Pulmonary artery endothelial cell (primary cell): Measurements from ENCODE around the gene ZIM2. TPM values are rescaled to one million over a fixed set of nuclear protein-coding genes. Genes with fewer than 3 reads are reported as not detected.

Experiments
- DNase-seq: peaks from one replicate; pipeline ENCODE4 v3.0.0-alpha.2; 2011; ENCODE audit warnings: low read depth, low spot score
- total RNA-seq: library from RNA; depleted of rRNA; stranded (reverse); fragments of >200 nt; gene quantifications from 2 replicates; pipeline ENCODE4 v1.2.3, GENCODE V29; 2014

ZIM2 gene
- total RNA-seq, 1 donor from 2014 or later = not detected

DNA sequence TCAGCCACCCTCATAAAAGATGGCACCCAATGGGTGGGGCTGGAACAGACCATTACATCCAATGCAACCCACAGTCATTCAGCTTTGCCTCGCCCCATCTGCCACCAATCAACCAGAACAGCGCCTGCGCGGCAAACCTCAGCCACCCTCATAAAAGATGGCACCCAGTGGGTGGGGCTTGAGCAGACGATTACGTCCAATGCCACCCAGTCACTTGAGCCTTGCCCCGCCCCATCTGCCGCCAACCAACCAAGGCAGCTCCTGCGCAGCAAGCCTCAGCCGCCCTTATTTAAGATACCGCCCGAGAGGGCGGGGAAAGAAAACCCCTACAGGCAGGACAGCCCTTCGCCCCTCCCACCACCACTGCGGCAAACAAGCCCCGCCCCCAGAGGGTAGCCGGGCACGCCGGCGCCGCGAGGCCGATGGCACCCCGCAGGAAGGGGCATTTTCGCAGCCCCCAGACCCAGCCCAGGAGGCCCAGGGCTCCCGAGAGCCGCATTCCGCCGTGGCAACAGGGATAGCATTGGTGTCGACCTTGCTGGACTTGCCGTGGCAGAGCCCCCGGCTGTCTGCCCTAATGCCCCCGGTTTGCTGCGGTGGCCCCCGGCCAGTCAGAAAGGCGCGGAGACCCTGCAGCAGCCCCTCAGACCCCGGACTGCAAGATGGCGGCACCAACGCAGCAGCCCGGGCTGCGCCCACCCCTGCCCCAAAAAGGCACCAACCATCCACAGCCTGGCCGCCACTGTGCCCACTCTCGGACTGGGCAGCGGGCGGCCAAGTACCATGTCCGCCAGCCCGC lies 675 bp downstream of the ZIM2 start:
- DNase-seq = peak; percentile 32

DNA sequence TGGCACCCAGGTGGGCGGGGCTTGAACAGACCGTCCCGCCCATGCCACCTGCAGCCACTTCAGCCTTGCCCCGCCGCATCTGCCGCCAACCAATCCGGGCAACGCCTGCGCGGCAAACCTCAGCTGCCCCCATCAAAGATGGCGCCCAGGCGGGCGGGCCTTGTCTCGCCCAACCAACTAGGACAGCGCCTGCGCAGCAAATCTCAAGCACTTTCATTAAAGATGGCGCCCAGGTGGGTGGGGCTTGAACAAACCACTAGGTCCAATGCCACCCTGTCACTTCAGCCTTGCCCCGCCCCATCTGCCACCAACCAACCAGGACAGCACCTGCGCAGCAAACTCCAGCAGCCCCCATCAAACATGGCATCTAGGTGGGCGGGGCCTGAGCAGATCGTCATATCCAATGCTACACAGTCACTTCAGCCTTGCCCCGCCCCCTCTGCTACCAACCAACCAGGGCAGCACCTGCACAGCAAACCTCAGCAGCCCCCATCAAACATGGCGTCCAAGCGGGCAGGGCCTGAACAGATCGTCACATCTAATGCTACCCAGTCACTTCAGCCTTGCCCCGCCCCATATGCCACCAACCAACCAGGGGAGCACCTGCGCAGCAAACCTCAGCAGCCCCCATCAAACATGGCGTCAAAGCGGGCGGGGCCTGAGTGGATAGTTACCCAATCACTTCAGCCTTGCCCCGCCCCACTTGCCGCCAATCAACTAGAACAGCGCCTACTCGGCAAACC lies 1.4 kb downstream of the ZIM2 start:
- peak; percentile 47 for DNase-seq

GRCh38 chr19:56838024-56838908 lies 2.3 kb downstream of the ZIM2 start:
- no peak for DNase-seq

- DNase-seq = no peak
These were observed 3.0 kb downstream of the ZIM2 start for GRCh38 chr19:56837492-56838023.

DNA sequence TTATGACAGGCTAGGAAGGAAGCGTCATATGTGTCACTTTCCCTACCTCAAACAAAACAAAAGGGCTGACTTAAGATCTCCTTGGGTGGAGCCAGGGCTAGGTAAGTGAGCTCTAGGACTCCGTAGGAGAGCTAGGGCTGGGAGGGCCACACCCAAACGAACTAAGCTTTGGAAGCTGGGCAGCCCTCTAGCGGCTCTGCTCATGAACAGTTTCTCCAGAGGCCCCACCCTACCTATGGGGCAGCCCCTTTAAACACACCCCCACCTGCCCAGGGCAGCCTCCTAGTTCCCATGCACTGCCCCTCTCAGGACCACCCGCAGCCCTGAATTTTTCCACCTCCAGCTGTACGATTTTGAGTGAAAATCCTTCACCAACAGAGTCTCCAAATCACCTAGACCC lies 3.5 kb downstream of the ZIM2 start:
- DNase-seq = no peak

DNA sequence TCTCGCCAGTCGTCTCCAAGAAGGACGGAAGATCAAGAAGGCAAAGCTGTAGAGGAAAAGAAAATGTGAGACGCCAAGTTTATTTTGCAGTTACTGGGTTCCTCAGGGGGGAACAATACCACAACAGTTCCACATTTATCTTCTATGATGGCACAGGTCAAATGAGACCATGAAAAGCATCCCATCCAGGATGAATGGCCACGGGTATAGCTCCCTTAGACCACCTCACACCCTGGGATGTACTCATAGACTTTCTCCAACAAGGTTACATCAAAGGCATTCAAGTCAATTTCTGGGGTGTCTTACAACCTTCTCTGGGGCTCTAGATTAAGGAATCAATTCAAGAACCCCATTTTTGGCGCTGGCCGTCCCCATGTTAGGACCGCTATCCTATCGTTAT lies 4.5 kb downstream of the ZIM2 start:
- no peak for DNase-seq

DNA sequence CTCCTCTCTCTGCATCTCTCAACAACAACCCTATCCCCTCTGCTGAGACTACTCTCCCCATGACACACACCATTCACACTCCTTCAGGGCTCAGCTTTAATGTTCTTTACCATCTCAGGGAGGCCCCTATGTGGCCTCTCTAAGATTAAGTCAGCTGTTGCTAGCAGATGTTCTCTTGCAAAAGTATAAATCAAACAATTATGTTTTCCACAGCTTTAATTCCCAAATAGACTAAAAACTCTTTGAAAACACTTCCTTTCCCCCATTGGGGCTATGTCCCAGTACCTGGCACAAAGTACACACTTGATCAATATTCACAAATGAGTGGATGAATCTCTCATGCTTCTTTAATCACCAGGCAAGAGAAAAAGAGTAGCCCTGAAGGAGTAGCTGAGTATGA lies 5.1 kb downstream of the ZIM2 start:
- no peak for DNase-seq

- no peak for DNase-seq
These were observed 5.8 kb downstream of the ZIM2 start for GRCh38 chr19:56834564-56835375.

- DNase-seq = no peak
These were observed 8.1 kb downstream of the ZIM2 start for GRCh38 chr19:56832352-56832928.

DNA sequence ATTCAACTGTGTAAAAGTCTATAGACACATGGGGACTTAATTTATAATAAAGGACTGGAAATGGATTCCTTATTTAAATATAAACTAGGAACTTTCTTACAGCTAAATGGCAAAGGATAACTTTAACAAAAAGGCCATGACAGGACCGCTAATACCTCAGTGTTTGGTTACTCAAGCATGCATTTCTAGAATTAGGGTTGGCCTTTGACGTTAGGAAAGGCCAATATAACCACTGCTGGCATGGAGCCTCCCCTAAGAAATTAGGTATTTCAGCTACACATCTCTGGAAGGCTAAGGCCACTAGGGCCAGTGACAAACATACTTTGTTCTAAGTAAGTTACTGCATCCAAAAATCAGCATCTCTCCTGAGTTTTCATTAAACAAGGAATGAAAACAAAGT lies 9.3 kb downstream of the ZIM2 start:
- no peak for DNase-seq

DNA sequence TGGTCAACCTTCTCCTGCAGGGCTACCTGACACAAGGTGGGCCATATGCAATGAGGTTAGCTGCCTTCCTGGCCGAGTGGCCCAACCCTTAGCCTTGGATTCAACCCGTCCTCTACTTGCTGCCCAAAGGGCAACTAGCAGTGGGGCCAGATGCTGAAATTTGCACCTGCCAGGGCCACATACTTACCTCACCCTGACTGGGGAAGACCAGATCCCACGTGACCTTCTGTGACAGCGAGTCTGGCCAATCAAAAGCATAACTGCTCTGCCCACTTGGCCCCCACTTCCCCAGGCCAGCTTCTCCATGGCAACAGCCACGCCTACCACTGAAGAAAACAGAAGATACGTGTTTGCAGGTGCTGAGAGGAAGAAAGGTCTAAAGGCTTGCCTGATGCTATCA lies 10.9 kb downstream of the ZIM2 start:
- no peak for DNase-seq

GRCh38 chr19:56827708-56828107 lies 12.8 kb downstream of the ZIM2 start:
- no peak for DNase-seq

GRCh38 chr19:56823956-56824355 lies 16.6 kb downstream of the ZIM2 start:
- DNase-seq = no peak

DNA sequence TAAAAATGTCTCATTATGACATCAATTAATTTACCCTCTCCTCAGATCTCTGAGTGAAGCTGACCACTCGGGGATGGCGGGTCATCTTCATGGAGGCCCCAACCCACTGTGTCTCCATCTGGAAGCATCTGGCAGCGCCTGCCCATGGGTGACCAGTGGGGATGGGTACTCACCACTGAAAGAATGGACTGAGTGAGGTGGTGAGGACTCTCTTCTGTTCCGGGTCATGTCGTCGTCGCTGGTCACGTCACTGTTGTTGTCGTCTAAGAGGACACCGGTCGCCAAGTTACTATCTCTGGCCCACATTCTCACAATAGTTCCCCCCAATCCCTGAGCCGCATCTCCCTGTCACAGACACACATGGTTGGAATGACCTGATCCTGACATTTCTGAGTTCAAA lies 17.1 kb downstream of the ZIM2 start:
- DNase-seq = no peak

DNA sequence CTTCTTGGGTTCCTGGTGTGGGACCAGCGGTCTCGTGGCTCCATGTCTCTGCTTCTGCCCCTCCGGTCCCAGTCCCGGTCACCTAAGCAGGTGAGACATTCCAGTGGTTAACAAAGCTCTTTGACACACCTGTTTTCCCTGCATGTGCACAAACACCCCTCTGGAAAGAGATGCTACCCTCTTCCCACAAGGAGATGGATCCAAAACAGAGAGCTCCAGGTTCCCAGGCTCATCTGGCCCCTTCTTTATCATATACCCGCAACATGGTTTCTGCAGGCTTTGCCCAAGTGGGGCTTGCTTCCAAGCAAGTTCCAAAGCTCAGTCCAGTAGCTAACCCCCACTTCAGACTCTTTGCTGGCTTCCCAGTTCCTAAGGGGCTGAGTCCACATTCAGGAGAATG lies 17.8 kb downstream of the ZIM2 start:
- DNase-seq = no peak

DNA sequence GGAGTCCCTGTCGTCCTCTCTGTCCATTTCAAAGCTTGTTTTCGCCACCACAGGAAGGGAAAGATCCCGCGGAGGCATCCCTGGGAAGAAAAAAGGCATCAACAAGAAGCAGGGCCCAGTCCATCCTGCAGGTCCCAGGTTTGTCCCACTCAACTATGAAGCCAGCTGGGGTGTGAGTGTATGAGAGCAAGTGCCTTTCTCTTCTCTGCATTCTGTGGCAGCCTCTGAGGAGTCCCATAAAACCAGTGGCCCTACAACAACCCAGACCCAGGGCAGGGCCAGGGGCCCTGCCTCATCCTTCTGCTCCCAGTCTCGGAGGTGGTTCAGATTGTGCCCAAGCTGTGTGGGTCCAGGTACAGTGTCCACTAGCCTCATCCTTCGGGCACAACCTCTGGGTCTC lies 18.9 kb downstream of the ZIM2 start:
- DNase-seq = no peak

DNA sequence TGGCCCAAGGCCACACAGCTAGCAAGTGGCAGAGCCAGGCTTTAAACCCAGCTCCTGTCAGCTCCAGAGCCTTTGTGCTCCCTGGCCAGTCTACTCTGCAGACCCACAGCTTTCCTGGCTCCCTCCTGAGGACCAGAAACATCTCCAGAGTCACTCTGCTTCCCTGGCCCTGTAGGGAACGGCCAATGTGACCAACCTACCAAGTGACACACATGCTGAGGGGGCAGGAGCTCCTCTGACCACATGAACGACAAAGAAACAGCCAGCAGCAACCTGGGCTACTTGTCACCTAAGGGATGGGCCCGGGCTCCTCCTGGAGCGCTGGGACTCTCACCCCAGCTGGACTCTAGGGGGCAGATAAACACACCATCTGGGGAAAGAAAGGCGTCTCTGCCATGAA lies 19.3 kb downstream of the ZIM2 start:
- no peak for DNase-seq

DNA sequence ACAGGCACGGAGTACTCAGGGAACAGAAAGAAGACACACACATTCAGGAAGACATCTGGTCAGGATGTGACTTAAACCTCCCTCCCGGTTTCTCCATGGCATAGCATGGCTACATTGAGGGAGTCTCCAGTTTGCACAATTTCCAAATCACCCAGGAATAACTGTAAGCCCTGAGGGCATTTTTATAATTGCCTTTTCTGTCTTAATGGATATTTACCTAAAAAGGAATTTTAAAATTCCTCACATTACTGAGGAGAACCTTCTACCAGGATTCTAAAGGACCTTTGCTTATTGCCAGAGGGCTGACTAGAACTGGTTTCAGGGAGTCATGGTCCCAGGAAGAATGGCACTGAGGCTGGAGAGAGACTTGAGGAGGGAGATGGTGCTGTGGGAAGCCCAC lies 21.4 kb downstream of the ZIM2 start:
- DNase-seq = no peak

DNA sequence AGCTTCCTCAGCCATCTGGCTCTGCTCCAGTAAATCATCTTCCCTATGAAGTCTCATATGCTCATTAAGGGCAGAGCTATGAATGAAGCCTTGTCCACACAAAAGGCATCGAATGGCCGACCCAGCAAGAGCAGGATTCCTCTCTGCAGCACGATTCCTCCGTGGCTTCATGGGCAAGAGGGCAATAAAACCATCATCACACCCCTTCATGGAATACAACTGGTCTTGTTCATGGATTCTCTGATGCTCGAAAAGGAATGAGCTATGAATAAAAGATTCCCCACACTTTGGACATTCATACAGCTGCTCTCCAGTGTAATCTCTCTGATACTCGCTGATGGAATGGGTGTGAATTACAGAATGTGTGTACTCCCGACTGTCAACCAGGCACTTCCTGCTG lies 25.9 kb downstream of the ZIM2 start:
- no peak for DNase-seq

GRCh38 chr19:56813531-56813930 lies 27.0 kb downstream of the ZIM2 start:
- DNase-seq = no peak

DNA sequence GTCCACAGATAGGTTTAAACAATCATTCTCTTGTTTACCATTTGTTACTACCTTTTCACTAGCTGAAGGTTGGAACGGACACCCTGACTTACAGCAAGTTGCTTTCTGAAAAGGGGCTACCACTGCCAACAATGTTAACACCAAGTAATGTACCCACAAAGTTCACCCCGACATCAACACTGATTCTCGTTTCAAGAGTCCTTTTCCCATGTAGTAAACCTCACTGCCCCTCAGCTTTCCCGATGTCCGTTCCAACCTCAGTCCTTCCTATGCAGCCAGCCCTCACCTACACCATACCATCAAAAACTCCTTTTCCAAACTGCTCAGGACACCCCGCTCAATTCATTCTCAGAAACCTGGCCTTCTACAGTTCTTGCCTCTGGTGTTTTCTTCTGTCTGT lies 29.0 kb downstream of the ZIM2 start:
- no peak for DNase-seq
